H1 (cell line): Measurements from ENCODE around the gene XPO6.

Experiments
- CHD1 ChIP-seq: IDR thresholded peaks from 2 replicates; pipeline ENCODE4 v1.6.1; 2012; ENCODE audit warnings: low read depth, low read length, improper control_type of control experiment
- FOSL1 ChIP-seq: IDR thresholded peaks from 2 replicates; pipeline ENCODE4 v1.6.1; 2011; ENCODE audit warnings: mild to moderate bottlenecking, low read depth, low read length, moderate library complexity; ENCODE audit not compliant: insufficient read depth
- JUN ChIP-seq: IDR thresholded peaks from 2 replicates; pipeline ENCODE4 v1.6.1; 2011; ENCODE audit warnings: low read depth, mild to moderate bottlenecking, improper control_type of control experiment, low read length
- JUND ChIP-seq: IDR thresholded peaks from 2 replicates; pipeline ENCODE4 v1.6.1; 2011; ENCODE audit warnings: mild to moderate bottlenecking, improper control_type of control experiment, low read length
- MAX ChIP-seq: IDR thresholded peaks from 2 replicates; pipeline ENCODE4 v1.6.1; 2012; ENCODE audit warnings: inconsistent platforms
- PHF8 ChIP-seq: fragments of 200-600 bp; sonication (generic); conservative IDR thresholded peaks from 2 replicates; pipeline ENCODE4 v1.7.1; 2012; ENCODE audit warnings: low read depth, mild to moderate bottlenecking, inconsistent platforms, low read length, moderate library complexity
- POLR2A ChIP-seq, 2 experiments: IDR thresholded peaks; 1 replicate in 1 of 2; 2 replicates in 1 of 2; pipeline ENCODE4 v1.6.1; 2011; ENCODE audit warnings: low read depth in 2 of 2, low read length in 2 of 2, mild to moderate bottlenecking in 2 of 2; ENCODE audit errors: control extremely low read depth in 1 of 2
- RAD21 ChIP-seq, 2 experiments: IDR thresholded peaks in 1 of 2; conservative IDR thresholded peaks in 1 of 2; 2 replicates each; pipeline ENCODE4 v1.6.1; 2011; ENCODE audit warnings: low read depth in 2 of 2, low read length in 2 of 2, improper control_type of control experiment in 1 of 2, inconsistent platforms in 1 of 2, mild to moderate bottlenecking in 1 of 2, moderate library complexity in 1 of 2
- SP1 ChIP-seq: IDR thresholded peaks from 2 replicates; pipeline ENCODE4 v1.6.1; 2011; ENCODE audit warnings: low read depth, low read length
- TBP ChIP-seq: IDR thresholded peaks from 2 replicates; pipeline ENCODE4 v1.6.1; 2011; ENCODE audit warnings: low read depth, low read length, improper control_type of control experiment
- TCF12 ChIP-seq: IDR thresholded peaks from 2 replicates; pipeline ENCODE4 v1.6.1; 2011; ENCODE audit warnings: low read depth, mild to moderate bottlenecking, low read length
- YY1 ChIP-seq: IDR thresholded peaks from 2 replicates; pipeline ENCODE4 v1.6.1; 2011; ENCODE audit warnings: low read depth, mild to moderate bottlenecking, low read length
- ZNF274 ChIP-seq: IDR thresholded peaks from 2 replicates; pipeline ENCODE4 v1.7.0; 2012; ENCODE audit warnings: low read length, borderline replicate concordance; ENCODE audit errors: extremely low read depth
- TF ChIP-seq, protein P1 (sequence below), 3 experiments: IDR thresholded peaks; 1 replicate in 2 of 3; 2 replicates in 1 of 3; pipeline versions ENCODE4 v1.5.1 to v1.6.1; 2011; ENCODE audit warnings: low read length in 3 of 3, mild to moderate bottlenecking in 3 of 3, inconsistent platforms in 2 of 3, low read depth in 1 of 3, moderate library complexity in 1 of 3; ENCODE audit not compliant: insufficient read depth in 1 of 3; ENCODE audit errors: control extremely low read depth in 1 of 3

DNA sequence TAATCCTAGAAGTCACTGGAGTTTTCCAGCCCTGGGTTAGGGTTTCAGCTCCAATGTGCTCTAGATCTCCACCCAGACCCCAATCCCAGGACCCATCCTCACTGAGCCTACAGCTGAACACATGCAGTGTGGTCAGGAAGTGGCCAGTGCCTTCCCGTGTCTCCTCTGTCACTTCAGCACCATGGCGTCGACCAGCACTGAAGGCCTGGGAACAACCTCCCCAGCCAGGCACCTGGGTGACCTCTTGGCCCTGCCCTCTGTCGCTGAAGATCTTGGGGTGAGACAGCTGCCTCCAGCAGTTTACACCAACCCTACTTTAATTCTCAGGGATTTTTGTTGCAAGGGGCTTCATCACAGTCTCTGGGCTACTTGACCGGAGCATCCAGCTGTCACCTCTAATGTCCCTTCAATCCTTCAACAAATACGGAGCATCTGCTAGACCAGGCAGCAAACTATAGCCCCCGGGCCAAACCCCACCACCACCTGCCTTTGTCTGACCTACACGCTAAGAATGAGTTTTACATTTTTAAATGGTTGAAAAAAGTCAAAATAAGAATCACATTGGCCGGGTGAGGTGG, 130.3 kb downstream of the XPO6 start:
- TF ChIP-seq, protein P1, sequence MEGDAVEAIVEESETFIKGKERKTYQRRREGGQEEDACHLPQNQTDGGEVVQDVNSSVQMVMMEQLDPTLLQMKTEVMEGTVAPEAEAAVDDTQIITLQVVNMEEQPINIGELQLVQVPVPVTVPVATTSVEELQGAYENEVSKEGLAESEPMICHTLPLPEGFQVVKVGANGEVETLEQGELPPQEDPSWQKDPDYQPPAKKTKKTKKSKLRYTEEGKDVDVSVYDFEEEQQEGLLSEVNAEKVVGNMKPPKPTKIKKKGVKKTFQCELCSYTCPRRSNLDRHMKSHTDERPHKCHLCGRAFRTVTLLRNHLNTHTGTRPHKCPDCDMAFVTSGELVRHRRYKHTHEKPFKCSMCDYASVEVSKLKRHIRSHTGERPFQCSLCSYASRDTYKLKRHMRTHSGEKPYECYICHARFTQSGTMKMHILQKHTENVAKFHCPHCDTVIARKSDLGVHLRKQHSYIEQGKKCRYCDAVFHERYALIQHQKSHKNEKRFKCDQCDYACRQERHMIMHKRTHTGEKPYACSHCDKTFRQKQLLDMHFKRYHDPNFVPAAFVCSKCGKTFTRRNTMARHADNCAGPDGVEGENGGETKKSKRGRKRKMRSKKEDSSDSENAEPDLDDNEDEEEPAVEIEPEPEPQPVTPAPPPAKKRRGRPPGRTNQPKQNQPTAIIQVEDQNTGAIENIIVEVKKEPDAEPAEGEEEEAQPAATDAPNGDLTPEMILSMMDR (IDR thresholded peaks at IDR 0.05; ENCODE audit: control extremely low read depth in 1 of 3, insufficient read depth in 1 of 3, low read depth in 1 of 3, low read length in 3 of 3) = no peak
- no peak for TF ChIP-seq FOSL1
- TF ChIP-seq CHD1 = no peak
- no peak for TF ChIP-seq JUN
- TF ChIP-seq JUND = no peak
- no peak for TF ChIP-seq PHF8
- TF ChIP-seq ZNF274 = no peak
- TF ChIP-seq TCF12 = no peak
- no peak for TF ChIP-seq POLR2A (IDR thresholded peaks at IDR 0.05; ENCODE audit: control extremely low read depth in 1 of 2, low read depth in 2 of 2, low read length in 2 of 2)
- TF ChIP-seq RAD21 (IDR thresholded peaks at IDR 0.05 in 1 of 2, conservative IDR thresholded peaks at IDR 0.05 in 1 of 2; ENCODE audit: low read depth in 2 of 2, low read length in 2 of 2) = no peak
- TF ChIP-seq TBP = no peak
- TF ChIP-seq YY1 = no peak
- TF ChIP-seq SP1 = no peak
- TF ChIP-seq MAX = no peak
